Skeletal muscle satellite cell (primary cell): ENCODE data around the gene SHH. TPM values are rescaled to one million over a fixed set of nuclear protein-coding genes. Genes with fewer than 3 reads are reported as not detected.

Experiments used
- H3K27me3 ChIP-seq: 2 replicates; pipeline ENCODE4 v1.7.0; 2013; ENCODE audit warnings: low read length; ENCODE audit not compliant: control insufficient read depth, insufficient read depth
- H3K36me3 ChIP-seq: 2 replicates; pipeline ENCODE4 v1.7.0; 2013; ENCODE audit warnings: mild to moderate bottlenecking, control low read depth, low read length; ENCODE audit not compliant: insufficient read depth
- H3K4me1 ChIP-seq: 2 replicates; pipeline ENCODE4 v1.7.0; 2013; ENCODE audit warnings: low read length; ENCODE audit not compliant: control insufficient read depth, insufficient read depth
- H3K4me2 ChIP-seq: 2 replicates; pipeline ENCODE4 v1.7.0; 2013; ENCODE audit warnings: mild to moderate bottlenecking, low read length
- H3K4me3 ChIP-seq: 2 replicates; pipeline ENCODE4 v1.7.0; 2013; ENCODE audit warnings: low read length
- H3K9ac ChIP-seq: 2 replicates; pipeline ENCODE4 v1.7.0; 2013; ENCODE audit warnings: mild to moderate bottlenecking, low read depth, low read length, moderate library complexity
- H3K9me3 ChIP-seq: replicated peaks from 2 replicates; pipeline ENCODE4 v1.7.0; 2013; ENCODE audit warnings: mild to moderate bottlenecking, control low read depth, low read length
- total RNA-seq: library from RNA; depleted of rRNA; stranded (reverse); fragments of >200 nt; gene quantifications from 2 replicates; pipeline ENCODE4 v1.2.3, GENCODE V29; 2012; rRNA removed

Gene SHH
- total RNA-seq = not detected in 2 replicates

GRCh38 chr7:155811895-155812761 is at the start of gene SHH:
Gene SHH, minus strand, starts transcription at chr7:155812463. Its CDS starts 341 bp downstream, at chr7:155812122.
- H3K36me3 ChIP-seq = no peaks in the 10 kb centered on the region
- peak within 1 kb of the TSS; percentile 51 for H3K4me3 ChIP-seq
- peak within 1 kb of the TSS; percentile 69 for H3K4me2 ChIP-seq
- no peak within 1 kb of the TSS for H3K9ac ChIP-seq
- H3K9me3 ChIP-seq = no peaks in the 10 kb centered on the region
- peaks cover 21% of the 10 kb centered on the region for H3K4me1 ChIP-seq
- peaks cover 77% of the 10 kb centered on the region for H3K27me3 ChIP-seq

GRCh38 chr7:155861480-155861868 is 49.2 kb upstream of the SHH start:
- Histone ChIP-seq H3K4me3 (no peak overlapping the region), H3K9ac (no peak overlapping the region), H3K36me3 (no peaks in the 10 kb centered on the region), H3K4me1 (peaks cover 8% of the 10 kb centered on the region), H3K4me2 (peak overlapping the region; percentile 20), H3K9me3 (no peaks in the 10 kb centered on the region), H3K27me3 (no peaks in the 10 kb centered on the region)

- H3K9ac ChIP-seq = no peak overlapping the region
- peak overlapping the region; percentile 20 for H3K4me2 ChIP-seq
- peaks cover 8% of the 10 kb centered on the region for H3K4me1 ChIP-seq
- H3K27me3 ChIP-seq = no peaks in the 10 kb centered on the region
- H3K36me3 ChIP-seq = no peaks in the 10 kb centered on the region
- H3K9me3 ChIP-seq = no peaks in the 10 kb centered on the region
- H3K4me3 ChIP-seq = no peak overlapping the region
These were observed 48.7 kb upstream of the SHH start for GRCh38 chr7:155860840-155861479.

- H3K27me3 ChIP-seq = no peaks in the 10 kb centered on the region
- no peak overlapping the region for H3K9ac ChIP-seq
- H3K9me3 ChIP-seq = no peaks in the 10 kb centered on the region
- H3K36me3 ChIP-seq = no peaks in the 10 kb centered on the region
- H3K4me2 ChIP-seq = no peak overlapping the region
- H3K4me1 ChIP-seq = peaks cover 8% of the 10 kb centered on the region
- H3K4me3 ChIP-seq = no peak overlapping the region
These were observed 48.2 kb upstream of the SHH start for GRCh38 chr7:155860461-155860839.

DNA sequence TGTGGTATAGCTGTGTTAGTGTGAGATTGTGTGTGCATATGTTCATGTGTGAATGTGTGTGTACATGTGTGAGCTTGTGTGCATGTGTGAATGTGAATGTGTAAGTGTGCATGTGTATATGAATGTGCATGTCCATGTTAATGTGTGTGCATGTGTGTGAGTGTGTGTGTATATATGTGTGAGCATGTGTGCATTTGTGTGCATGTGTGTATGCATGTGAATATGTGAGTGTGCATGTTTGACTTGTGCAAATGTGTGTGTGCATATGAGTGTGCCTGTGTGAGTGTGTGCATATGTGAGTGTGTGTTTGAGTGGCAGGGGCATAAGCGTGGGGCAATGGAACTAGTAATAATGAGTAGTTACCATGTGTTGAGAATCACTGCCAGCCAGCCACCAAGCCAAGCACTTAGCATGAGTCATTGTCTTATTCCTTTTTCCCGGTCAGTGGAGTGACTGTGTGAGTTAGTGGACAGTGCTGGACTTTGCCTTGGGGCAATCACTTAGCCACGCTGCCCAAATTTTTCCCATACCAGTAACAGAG is 46.3 kb upstream of the SHH start:
- Histone ChIP-seq H3K4me3 (no peak overlapping the region), H3K36me3 (no peaks in the 10 kb centered on the region), H3K9me3 (no peaks in the 10 kb centered on the region), H3K9ac (no peak overlapping the region), H3K27me3 (no peaks in the 10 kb centered on the region), H3K4me2 (no peak overlapping the region), H3K4me1 (peaks cover 8% of the 10 kb centered on the region)

DNA sequence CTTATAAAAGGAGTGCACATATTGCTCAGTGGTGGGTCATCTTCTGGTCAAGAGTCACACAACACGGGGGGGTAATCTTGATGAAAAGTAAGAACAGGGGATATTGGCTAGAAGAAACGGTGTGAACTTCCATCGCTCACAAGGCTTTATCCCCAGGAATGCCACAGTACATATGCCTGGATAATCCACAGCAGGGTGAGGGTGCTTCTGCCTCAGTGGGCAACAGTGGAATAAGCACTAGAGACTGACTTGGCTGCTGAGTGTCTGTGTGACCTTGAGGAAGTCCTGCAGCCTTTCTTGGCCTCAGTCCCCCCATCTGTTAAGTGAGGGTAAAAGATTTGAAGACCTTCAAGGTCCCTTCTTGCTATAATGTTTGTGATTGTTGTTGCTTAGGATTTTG is 44.9 kb upstream of the SHH start:
- H3K27me3 ChIP-seq = no peaks in the 10 kb centered on the region
- no peaks in the 10 kb centered on the region for H3K36me3 ChIP-seq
- no peak overlapping the region for H3K4me2 ChIP-seq
- no peaks in the 10 kb centered on the region for H3K9me3 ChIP-seq
- no peak overlapping the region for H3K9ac ChIP-seq
- H3K4me1 ChIP-seq = peaks cover 8% of the 10 kb centered on the region
- no peak overlapping the region for H3K4me3 ChIP-seq

DNA sequence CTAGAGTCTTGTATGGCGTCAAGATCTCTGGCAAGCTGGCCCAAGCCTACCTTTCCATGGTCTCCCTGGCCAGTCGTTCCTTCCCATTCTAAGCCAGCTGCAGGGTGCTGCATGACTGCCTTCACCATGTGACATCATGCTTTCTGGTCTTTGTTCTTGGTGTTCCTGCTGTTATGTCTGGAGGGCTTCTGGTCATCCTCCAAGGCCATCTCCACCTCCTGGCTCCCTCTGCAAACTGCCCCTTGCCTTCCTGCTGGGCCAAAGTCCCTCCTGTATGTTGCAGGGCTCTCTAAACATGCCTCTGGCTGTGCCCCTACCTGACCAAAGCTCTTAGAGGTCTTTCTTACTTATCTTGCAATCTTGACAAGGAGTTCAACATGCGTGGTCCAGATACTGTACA is 44.4 kb upstream of the SHH start:
- no peaks in the 10 kb centered on the region for H3K36me3 ChIP-seq
- H3K9ac ChIP-seq = no peak overlapping the region
- peaks cover 8% of the 10 kb centered on the region for H3K4me1 ChIP-seq
- H3K4me3 ChIP-seq = no peak overlapping the region
- H3K27me3 ChIP-seq = no peaks in the 10 kb centered on the region
- H3K4me2 ChIP-seq = no peak overlapping the region
- no peaks in the 10 kb centered on the region for H3K9me3 ChIP-seq

DNA sequence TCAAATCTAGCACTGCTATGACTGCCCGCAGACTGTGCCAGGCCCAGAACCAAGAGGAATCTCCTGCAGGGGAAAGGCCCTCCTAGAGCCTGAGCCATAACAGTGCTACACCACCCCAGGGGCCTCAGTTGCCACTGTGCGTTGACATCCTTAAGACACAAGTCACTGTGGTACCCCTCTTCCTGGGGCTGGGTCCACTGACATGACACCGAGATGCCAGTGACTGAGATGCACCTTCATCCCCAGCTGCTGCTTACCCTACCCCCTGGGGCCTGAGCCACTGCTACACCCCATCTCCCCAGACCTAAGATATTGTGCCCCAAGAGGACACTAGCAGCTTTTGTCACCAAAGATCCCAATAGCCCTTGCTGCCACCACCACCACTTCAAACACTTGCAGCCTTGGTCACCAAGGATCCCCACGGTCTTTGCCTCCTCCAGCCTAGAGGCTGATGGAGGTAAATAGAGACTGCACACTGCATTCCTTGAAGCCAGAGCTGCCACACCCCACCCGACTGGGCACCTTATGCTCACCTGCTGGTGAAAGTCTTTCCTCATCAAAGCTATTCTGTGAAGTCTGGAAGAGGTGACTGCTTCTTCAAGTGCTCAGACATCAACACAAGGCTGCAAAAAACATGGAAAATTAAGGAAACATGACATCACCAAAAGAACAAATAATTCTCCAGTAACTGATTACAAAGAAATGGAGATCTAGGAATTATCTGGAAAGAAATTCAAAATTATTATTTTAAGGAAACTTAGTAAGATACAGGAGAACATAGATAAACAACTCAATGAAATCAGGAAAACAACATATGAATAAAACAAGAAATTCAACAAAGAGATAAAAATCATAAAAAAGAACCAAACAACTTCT is 40.4 kb upstream of the SHH start:
- Histone ChIP-seq H3K4me3 (no peak overlapping the region), H3K27me3 (no peaks in the 10 kb centered on the region), H3K4me1 (no peaks in the 10 kb centered on the region), H3K36me3 (no peaks in the 10 kb centered on the region), H3K4me2 (no peak overlapping the region), H3K9ac (no peak overlapping the region), H3K9me3 (no peaks in the 10 kb centered on the region)

- H3K27me3 ChIP-seq = no peaks in the 10 kb centered on the region
- no peaks in the 10 kb centered on the region for H3K4me1 ChIP-seq
- no peaks in the 10 kb centered on the region for H3K9me3 ChIP-seq
- no peak overlapping the region for H3K9ac ChIP-seq
- H3K4me2 ChIP-seq = no peak overlapping the region
- no peak overlapping the region for H3K4me3 ChIP-seq
- no peaks in the 10 kb centered on the region for H3K36me3 ChIP-seq
These were observed 39.6 kb upstream of the SHH start for GRCh38 chr7:155851892-155852291.

- Histone ChIP-seq H3K36me3 (no peaks in the 10 kb centered on the region), H3K27me3 (no peaks in the 10 kb centered on the region), H3K9ac (no peak overlapping the region), H3K4me2 (no peak overlapping the region), H3K9me3 (no peaks in the 10 kb centered on the region), H3K4me1 (no peaks in the 10 kb centered on the region), H3K4me3 (no peak overlapping the region)
These were observed 38.8 kb upstream of the SHH start for GRCh38 chr7:155850766-155851678.
